Spleen (tissue), 11 donors: ENCODE results near the gene ZNF784. TPM values are rescaled to one million over a fixed set of nuclear protein-coding genes. Genes with fewer than 3 reads are reported as not detected.

Experiments used
- DNase-seq: peaks from one replicate; pipeline ENCODE4 v3.0.0-alpha.2; 2020
- H3K27ac ChIP-seq, 8 donors: fragments of 200-600 bp; sonication (generic) in 7 of 8; 1 replicate in 4 of 8; 2 replicates in 4 of 8; pipeline versions ENCODE4 v1.5.0 to v1.8.0; 2016 to 2021; ENCODE audit warnings: inconsistent platforms in 4 of 8, mild to moderate bottlenecking in 4 of 8, moderate library complexity in 1 of 8
- H3K27me3 ChIP-seq, 7 donors: fragments of 200-600 bp; sonication (generic) in 6 of 7; replicated peaks in 1 of 7; 1 replicate in 4 of 7; 2 replicates in 3 of 7; pipeline versions ENCODE4 v1.5.0 to v1.8.0; 2016 to 2021; ENCODE audit warnings: inconsistent platforms in 3 of 7, mild to moderate bottlenecking in 1 of 7
- H3K36me3 ChIP-seq, 6 donors: fragments of 200-600 bp; sonication (generic) in 5 of 6; 1 replicate in 4 of 6; 2 replicates in 2 of 6; pipeline versions ENCODE4 v1.5.0 to v1.8.0; 2016 to 2021; ENCODE audit warnings: inconsistent platforms in 2 of 6
- H3K4me1 ChIP-seq, 6 donors: fragments of 200-600 bp; sonication (generic) in 5 of 6; 1 replicate in 3 of 6; 2 replicates in 3 of 6; pipeline versions ENCODE4 v1.5.0 to v1.8.0; 2016 to 2021; ENCODE audit warnings: inconsistent platforms in 3 of 6
- H3K4me3 ChIP-seq, 8 donors: fragments of 200-600 bp; sonication (generic) in 7 of 8; 1 replicate in 4 of 8; 2 replicates in 4 of 8; pipeline versions ENCODE4 v1.5.0 to v1.8.0; 2016 to 2021; ENCODE audit warnings: inconsistent platforms in 4 of 8, mild to moderate bottlenecking in 4 of 8, moderate library complexity in 2 of 8
- H3K9me3 ChIP-seq, 8 donors: fragments of 200-600 bp; sonication (generic) in 7 of 8; 1 replicate in 4 of 8; 2 replicates in 4 of 8; pipeline versions ENCODE4 v1.5.0 to v1.8.0; 2016 to 2021; ENCODE audit warnings: inconsistent platforms in 4 of 8
- POLR2A ChIP-seq, 3 donors: fragments of 450-650 bp; IDR thresholded peaks; one replicate each; pipeline ENCODE4 v1.5.1; 2017; ENCODE audit warnings: antibody characterized with exemption in 3 of 3, mild to moderate bottlenecking in 1 of 3
- POLR2AphosphoS5 ChIP-seq, 3 donors: sonication (generic); formaldehyde crosslinking; IDR thresholded peaks; one replicate each; pipeline ENCODE4 v1.5.1; 2017; ENCODE audit warnings: antibody characterized with exemption in 3 of 3
- WGBS, 5 donors: extraction: QIAGEN DNeasy Blood & Tissue Kit in 3 of 5; methylation state at CpG; one replicate each; pipeline versions ENCODE4 v1.1.5 to v1.1.7; 2013 to 2018; 5-methylcytosine and 5-hydroxymethylcytosine counted together
- intact Hi-C: fragments of 100-400 bp; cut with DNase I; formaldehyde crosslinking; loops from one replicate; pipeline ENCODE4 v1.15.0; 2023; ENCODE audit warnings: low total_unique reads
- polyA plus RNA-seq, 3 donors: library from polyadenylated mRNA; stranded (reverse); fragments of 200-250 nt; gene quantifications; one replicate each; pipeline ENCODE4 v1.2.1, GENCODE V29; 2013
- total RNA-seq, 7 donors: library from RNA; depleted of rRNA in 3 of 7; stranded (reverse); fragments of >200 nt in 3 of 7; fragmentation: NEBNext Ultra II Directional in 4 of 7; extraction: Animal tissue kit (Norgen Biotek cat#: 25700) in 4 of 7; gene quantifications; one replicate each; pipeline versions ENCODE4 v1.1.0 to v1.2.1, GENCODE V29; 2016 to 2021
- TF ChIP-seq, protein P1 (sequence below), 11 experiments: fragments of 200-600 bp in 7 of 11; fragments of 450-650 bp in 4 of 11; sonication (generic) in 4 of 11; IDR thresholded peaks in 8 of 11; conservative IDR thresholded peaks in 3 of 11; 1 replicate in 7 of 11; 2 replicates in 4 of 11; pipeline versions ENCODE4 v1.4.0 to v1.8.0; 2016 to 2021; ENCODE audit warnings: antibody characterized with exemption in 11 of 11, inconsistent platforms in 4 of 11, mild to moderate bottlenecking in 1 of 11
- donor health status: healthy with polysubstance abuse.
- donor health status: DM: no; HTN: no; CAD: no; lungs with moderate emphysema.
- donor health status: DM: no; HTN: no; CAD: no.
- donor health status: Bipolar disorder and iron deficiency.
- donor health status: healthy.
- donor health status: DM: no; HTN: no; CAD: no.
- donor health status: DM: yes; HTN: yes; CAD: no.

ZNF784 gene
- total and polyA plus RNA-seq, 10 donors: 3.3 to 10.0 (median 6.7) TPM

DNA sequence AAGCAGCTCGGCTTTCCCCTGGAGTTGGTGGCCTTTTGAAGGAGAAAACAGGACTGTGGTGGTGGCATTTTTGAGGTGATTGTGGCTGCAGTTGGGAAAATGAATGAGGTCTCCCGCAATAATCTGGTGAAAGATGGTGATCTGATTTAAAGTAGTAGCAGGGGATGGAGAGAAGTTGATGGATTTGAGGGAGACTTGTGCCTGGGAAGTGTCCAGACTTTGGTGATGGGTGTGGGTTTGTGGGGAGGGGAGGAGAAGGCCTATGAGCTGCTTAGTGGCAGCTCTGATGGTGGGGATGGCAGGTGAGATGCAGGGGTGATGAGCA, 46.6 kb upstream of the ZNF784 start:
- intact Hi-C loops: no loop called here
- no peak for TF ChIP-seq POLR2A (IDR thresholded peaks at IDR 0.05)
- TF ChIP-seq, protein P1, sequence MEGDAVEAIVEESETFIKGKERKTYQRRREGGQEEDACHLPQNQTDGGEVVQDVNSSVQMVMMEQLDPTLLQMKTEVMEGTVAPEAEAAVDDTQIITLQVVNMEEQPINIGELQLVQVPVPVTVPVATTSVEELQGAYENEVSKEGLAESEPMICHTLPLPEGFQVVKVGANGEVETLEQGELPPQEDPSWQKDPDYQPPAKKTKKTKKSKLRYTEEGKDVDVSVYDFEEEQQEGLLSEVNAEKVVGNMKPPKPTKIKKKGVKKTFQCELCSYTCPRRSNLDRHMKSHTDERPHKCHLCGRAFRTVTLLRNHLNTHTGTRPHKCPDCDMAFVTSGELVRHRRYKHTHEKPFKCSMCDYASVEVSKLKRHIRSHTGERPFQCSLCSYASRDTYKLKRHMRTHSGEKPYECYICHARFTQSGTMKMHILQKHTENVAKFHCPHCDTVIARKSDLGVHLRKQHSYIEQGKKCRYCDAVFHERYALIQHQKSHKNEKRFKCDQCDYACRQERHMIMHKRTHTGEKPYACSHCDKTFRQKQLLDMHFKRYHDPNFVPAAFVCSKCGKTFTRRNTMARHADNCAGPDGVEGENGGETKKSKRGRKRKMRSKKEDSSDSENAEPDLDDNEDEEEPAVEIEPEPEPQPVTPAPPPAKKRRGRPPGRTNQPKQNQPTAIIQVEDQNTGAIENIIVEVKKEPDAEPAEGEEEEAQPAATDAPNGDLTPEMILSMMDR (IDR thresholded peaks at IDR 0.05 in 8 of 11, conservative IDR thresholded peaks at IDR 0.05 in 3 of 11): no peak
- no peak for TF ChIP-seq POLR2AphosphoS5 (IDR thresholded peaks at IDR 0.05)
- H3K4me1 ChIP-seq: peaks cover 16 to 96% (median 60%) of the 10 kb centered on the region in 6 donors
- no peak overlapping the region for H3K4me3 ChIP-seq
- peaks cover 6 to 85% (median 70%) of the 10 kb centered on the region in 6 donors for H3K36me3 ChIP-seq
- H3K27ac ChIP-seq: peak overlapping the region in 2 of 8 donors; percentile 2 to 38
- no peaks in the 10 kb centered on the region for H3K9me3 ChIP-seq
- 69 to 87% (median 69%) methylated on average over 2 of the region's 2 CpGs for WGBS, 5 donors
- DNase-seq: no peak
- no peaks in the 10 kb centered on the region for H3K27me3 ChIP-seq

GRCh38 chr19:55670280-55671053, 46.1 kb upstream of the ZNF784 start:
- no peaks in the 10 kb centered on the region for H3K27me3 ChIP-seq
- intact Hi-C loops: no loop called here
- peak; percentile 89 for DNase-seq
- H3K4me3 ChIP-seq: no peak overlapping the region
- WGBS, 5 donors: 69 to 84% (median 76%) methylated on average over 21 to 23 of the region's 23 CpGs
- H3K27ac ChIP-seq: peak overlapping the region in 1 of 8 donors; percentile 38
- peaks cover 13 to 96% (median 56%) of the 10 kb centered on the region in 6 donors for H3K4me1 ChIP-seq
- no peaks in the 10 kb centered on the region for H3K9me3 ChIP-seq
- peaks cover 6 to 91% (median 76%) of the 10 kb centered on the region in 6 donors for H3K36me3 ChIP-seq
- TF ChIP-seq, protein P1 (IDR thresholded peaks at IDR 0.05 in 8 of 11, conservative IDR thresholded peaks at IDR 0.05 in 3 of 11): no peak
- TF ChIP-seq POLR2AphosphoS5 (IDR thresholded peaks at IDR 0.05): peak in 1 of 3 donors; percentile 60
- TF ChIP-seq POLR2A (IDR thresholded peaks at IDR 0.05): no peak

GRCh38 chr19:55669418-55670279, 45.3 kb upstream of the ZNF784 start:
- Histone ChIP-seq H3K4me1 (peaks cover 12 to 92% (median 52%) of the 10 kb centered on the region in 6 donors), H3K4me3 (no peak overlapping the region), H3K9me3 (no peaks in the 10 kb centered on the region), H3K36me3 (peaks cover 6 to 99% (median 80%) of the 10 kb centered on the region in 6 donors), H3K27ac (no peak overlapping the region), H3K27me3 (no peaks in the 10 kb centered on the region)
- 86 to 92% (median 90%) methylated on average over 35 to 43 of the region's 43 CpGs for WGBS, 5 donors
- intact Hi-C loops: no loop called here
- peak; percentile 35 to 65 (median 51) for TF ChIP-seq POLR2AphosphoS5 (IDR thresholded peaks at IDR 0.05)
- TF ChIP-seq, protein P1 (IDR thresholded peaks at IDR 0.05 in 8 of 11, conservative IDR thresholded peaks at IDR 0.05 in 3 of 11): no peak
- no peak for DNase-seq
